Tibial artery (tissue), 4 donors: ENCODE results near the gene IMMP2L.

Experiments
- DNase-seq, 2 donors: peaks; one replicate each; pipeline ENCODE4 v3.0.0-alpha.2; 2019
- H3K27ac ChIP-seq, 2 donors: fragments of 200-600 bp; sonication (generic) in 1 of 2; 1 replicate in 1 of 2; 2 replicates in 1 of 2; pipeline ENCODE4 v1.5.1; 2018 to 2019; ENCODE audit warnings: mild to moderate bottlenecking in 1 of 2
- H3K27me3 ChIP-seq, 2 donors: fragments of 200-600 bp; sonication (generic) in 1 of 2; one replicate each; pipeline versions ENCODE4 v1.5.1 to v1.6.0; 2016 to 2019
- H3K36me3 ChIP-seq, 3 donors: fragments of 200-600 bp; sonication (generic) in 2 of 3; one replicate each; pipeline ENCODE4 v1.5.1; 2016 to 2019; ENCODE audit warnings: mild to moderate bottlenecking in 2 of 3
- H3K4me1 ChIP-seq, 4 donors: fragments of 200-600 bp; sonication (generic) in 2 of 4; 1 replicate in 3 of 4; 2 replicates in 1 of 4; pipeline ENCODE4 v1.5.1; 2016 to 2019
- H3K4me3 ChIP-seq, 2 donors: fragments of 200-600 bp; sonication (generic) in 1 of 2; 1 replicate in 1 of 2; 2 replicates in 1 of 2; pipeline ENCODE4 v1.5.1; 2018 to 2019; ENCODE audit warnings: mild to moderate bottlenecking in 2 of 2
- H3K9me3 ChIP-seq, 3 donors: fragments of 200-600 bp; sonication (generic) in 1 of 3; one replicate each; pipeline ENCODE4 v1.5.1; 2016 to 2019
- intact Hi-C: fragments of 100-400 bp; cut with DNase I; formaldehyde crosslinking; loops from one replicate; pipeline ENCODE4 v1.15.0; 2023; ENCODE audit warnings: low total_unique reads
- TF ChIP-seq, protein P1 (sequence below), 2 experiments: fragments of 200-600 bp in 1 of 2; fragments of 450-650 bp in 1 of 2; IDR thresholded peaks; one replicate each; pipeline ENCODE4 v1.5.1; 2017 to 2019; ENCODE audit warnings: antibody characterized with exemption in 2 of 2, mild to moderate bottlenecking in 1 of 2, moderate library complexity in 1 of 2

Gene IMMP2L

DNA sequence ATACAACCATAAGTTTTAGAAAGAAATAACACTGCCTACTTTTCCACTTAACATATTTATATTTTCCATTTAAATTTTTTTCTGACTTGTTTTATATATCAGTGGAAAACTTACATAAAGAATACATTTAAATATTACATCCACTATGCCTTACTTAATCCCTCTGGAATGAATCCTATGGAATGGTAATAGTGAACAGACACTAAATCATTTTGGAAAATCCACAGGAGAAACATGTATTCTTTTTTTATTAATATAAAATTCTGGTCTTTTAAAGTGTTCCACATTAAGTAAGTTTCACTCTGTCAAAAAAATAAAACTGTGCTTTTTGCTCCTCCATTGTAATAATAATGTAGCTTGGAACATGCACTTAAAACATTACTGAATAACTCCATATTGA is 708.1 kb downstream of the IMMP2L start:
- TF ChIP-seq, protein P1, sequence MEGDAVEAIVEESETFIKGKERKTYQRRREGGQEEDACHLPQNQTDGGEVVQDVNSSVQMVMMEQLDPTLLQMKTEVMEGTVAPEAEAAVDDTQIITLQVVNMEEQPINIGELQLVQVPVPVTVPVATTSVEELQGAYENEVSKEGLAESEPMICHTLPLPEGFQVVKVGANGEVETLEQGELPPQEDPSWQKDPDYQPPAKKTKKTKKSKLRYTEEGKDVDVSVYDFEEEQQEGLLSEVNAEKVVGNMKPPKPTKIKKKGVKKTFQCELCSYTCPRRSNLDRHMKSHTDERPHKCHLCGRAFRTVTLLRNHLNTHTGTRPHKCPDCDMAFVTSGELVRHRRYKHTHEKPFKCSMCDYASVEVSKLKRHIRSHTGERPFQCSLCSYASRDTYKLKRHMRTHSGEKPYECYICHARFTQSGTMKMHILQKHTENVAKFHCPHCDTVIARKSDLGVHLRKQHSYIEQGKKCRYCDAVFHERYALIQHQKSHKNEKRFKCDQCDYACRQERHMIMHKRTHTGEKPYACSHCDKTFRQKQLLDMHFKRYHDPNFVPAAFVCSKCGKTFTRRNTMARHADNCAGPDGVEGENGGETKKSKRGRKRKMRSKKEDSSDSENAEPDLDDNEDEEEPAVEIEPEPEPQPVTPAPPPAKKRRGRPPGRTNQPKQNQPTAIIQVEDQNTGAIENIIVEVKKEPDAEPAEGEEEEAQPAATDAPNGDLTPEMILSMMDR (IDR thresholded peaks at IDR 0.05): no peak
- Histone ChIP-seq H3K4me1 (no peaks in the 10 kb centered on the region), H3K27ac (no peak overlapping the region), H3K4me3 (no peak overlapping the region), H3K9me3 (no peaks in the 10 kb centered on the region), H3K27me3 (no peaks in the 10 kb centered on the region), H3K36me3 (no peaks in the 10 kb centered on the region)
- no peak for DNase-seq
- intact Hi-C loops: no loop called here

DNA sequence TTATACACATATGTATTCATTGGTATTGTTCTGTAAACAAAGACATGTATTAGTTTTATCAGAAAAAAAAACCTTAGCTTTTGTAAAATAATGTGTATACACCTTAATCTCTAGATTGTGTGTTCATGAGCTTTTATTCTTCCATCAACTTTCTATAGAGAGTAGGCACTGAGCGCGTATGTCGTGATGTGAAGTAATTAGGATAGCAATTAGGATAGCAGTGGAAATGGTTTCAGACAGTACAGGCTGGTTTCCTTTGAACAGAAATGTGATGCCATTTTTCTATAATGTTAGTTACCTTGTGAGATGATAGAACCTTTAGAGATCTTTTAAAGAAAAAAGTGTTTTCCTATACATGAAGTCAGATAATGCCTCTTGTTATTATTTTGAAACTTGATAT is 709.0 kb downstream of the IMMP2L start:
- no peaks in the 10 kb centered on the region for H3K9me3 ChIP-seq
- H3K36me3 ChIP-seq: no peaks in the 10 kb centered on the region
- no peak for DNase-seq
- intact Hi-C loops: no loop called here
- H3K4me3 ChIP-seq: no peak overlapping the region
- TF ChIP-seq, protein P1 (IDR thresholded peaks at IDR 0.05): no peak
- no peaks in the 10 kb centered on the region for H3K27me3 ChIP-seq
- H3K4me1 ChIP-seq: no peaks in the 10 kb centered on the region
- no peak overlapping the region for H3K27ac ChIP-seq

DNA sequence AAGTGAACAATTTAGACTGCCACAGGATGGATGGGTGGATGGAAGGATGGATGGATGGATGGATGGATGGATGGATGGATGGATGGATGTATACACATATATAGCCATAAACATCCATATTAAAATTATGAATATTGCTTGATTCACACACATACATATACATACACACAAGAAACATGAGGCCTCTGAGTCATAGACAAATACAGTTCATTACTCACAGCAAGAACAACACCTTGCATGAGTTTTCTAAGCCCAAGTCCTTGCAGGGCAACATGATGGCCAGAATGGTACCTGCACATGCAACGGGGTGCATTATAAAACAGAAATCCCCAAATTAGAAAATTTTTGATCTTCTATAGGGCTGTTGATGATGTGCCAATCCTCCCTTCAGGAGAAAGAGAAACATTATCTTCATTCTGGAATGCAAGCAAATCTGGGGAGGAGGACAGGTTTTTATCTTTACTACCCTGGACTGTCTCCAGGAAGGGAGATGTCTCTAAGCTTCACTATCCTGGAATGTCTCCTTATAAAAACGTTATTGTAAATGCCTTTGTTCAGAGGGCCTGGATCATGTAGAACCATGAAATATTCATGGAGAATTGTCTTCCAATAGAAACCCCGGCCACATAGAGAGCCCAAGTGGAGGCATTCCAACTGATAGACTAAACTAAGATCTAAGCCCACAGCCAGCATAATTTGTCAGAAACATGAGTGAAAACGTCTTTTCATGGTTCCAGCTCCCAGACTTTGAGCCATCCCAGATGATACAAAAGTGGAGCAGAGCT is 709.9 kb downstream of the IMMP2L start:
- DNase-seq: no peak

DNA sequence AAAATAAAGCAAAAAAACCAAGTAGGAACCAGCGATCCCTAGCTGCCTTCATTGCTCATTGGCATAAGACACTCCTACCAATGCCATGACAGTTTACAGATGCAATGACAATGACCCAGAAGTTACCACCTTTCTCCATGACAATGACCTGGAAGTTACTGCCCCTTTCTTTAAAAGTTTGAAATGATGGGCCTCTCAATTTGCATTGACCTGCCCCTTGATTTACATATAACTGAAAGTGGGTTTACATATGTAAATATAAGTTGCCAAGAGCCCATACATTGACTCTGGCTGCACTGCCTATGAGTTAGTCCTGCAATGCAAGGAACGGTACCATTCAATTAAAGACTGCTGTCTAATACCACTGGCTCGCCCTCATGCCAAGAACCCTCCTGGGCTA is 712.1 kb downstream of the IMMP2L start:
- Histone ChIP-seq H3K27me3 (no peaks in the 10 kb centered on the region), H3K4me1 (no peaks in the 10 kb centered on the region), H3K4me3 (no peak overlapping the region), H3K36me3 (no peaks in the 10 kb centered on the region), H3K27ac (no peak overlapping the region), H3K9me3 (no peaks in the 10 kb centered on the region)
- TF ChIP-seq, protein P1 (IDR thresholded peaks at IDR 0.05): no peak
- intact Hi-C loops: no loop called here
- DNase-seq: no peak

More for the DNA sequence above, 709.9 kb downstream of the IMMP2L start:
- no peak overlapping the region for H3K27ac ChIP-seq
- no peaks in the 10 kb centered on the region for H3K4me1 ChIP-seq
- no peaks in the 10 kb centered on the region for H3K36me3 ChIP-seq
- intact Hi-C loops: no loop called here
- TF ChIP-seq, protein P1 (IDR thresholded peaks at IDR 0.05): no peak
- no peak overlapping the region for H3K4me3 ChIP-seq
- no peaks in the 10 kb centered on the region for H3K27me3 ChIP-seq
- H3K9me3 ChIP-seq: no peaks in the 10 kb centered on the region

DNA sequence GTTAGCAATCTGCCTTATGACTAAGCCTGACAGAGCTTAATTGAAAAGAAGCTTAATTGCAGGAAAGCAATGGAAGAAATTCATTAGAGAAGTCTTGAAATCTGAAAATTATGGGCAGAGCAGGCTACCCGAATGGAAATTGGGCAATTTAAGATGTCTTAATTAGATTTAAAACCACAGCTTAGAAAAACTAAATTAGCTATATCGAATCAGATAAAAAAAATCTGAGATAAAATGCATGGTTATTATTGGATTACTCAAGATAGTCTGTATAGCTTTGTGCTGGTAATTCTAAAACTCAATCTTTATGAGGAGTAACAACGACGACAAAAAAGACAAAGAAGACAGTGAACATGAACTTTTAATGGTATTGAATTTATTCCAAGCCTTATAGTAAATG is 719.5 kb downstream of the IMMP2L start:
- DNase-seq: no peak
- intact Hi-C loops: no loop called here
- no peak overlapping the region for H3K4me3 ChIP-seq
- no peaks in the 10 kb centered on the region for H3K4me1 ChIP-seq
- TF ChIP-seq, protein P1 (IDR thresholded peaks at IDR 0.05): no peak
- H3K9me3 ChIP-seq: no peaks in the 10 kb centered on the region
- no peak overlapping the region for H3K27ac ChIP-seq
- H3K36me3 ChIP-seq: no peaks in the 10 kb centered on the region
- no peaks in the 10 kb centered on the region for H3K27me3 ChIP-seq
